NT2/D1 (cell line): Measurements from ENCODE around the gene SEMA3A.

Source experiments
- SUZ12 ChIP-seq: IDR thresholded peaks from 2 replicates; pipeline ENCODE4 v1.6.1; 2011; ENCODE audit not compliant: insufficient read length, insufficient read depth; ENCODE audit errors: extremely low read depth
- ZNF274 ChIP-seq: IDR thresholded peaks from 2 replicates; pipeline ENCODE4 v1.6.1; 2011; ENCODE audit warnings: mild to moderate bottlenecking, low read depth, low read length

- TF ChIP-seq ZNF274 (no peak), SUZ12 (no peak)
Observed at GRCh38 chr7:83941300-83941699, 253.3 kb downstream of the SEMA3A start.
